ENCODE results near the gene BRSK2.

The BRSK2 gene

GRCh38 chr11:1388763-1389102 lies 1.0 kb upstream of the BRSK2 start:
- H3K4me3 ChIP-seq (ENCODE audit: low read length), result no peak overlapping the region
- peak; percentile 19 for DNase-seq (ENCODE audit: low read depth)
- TF ChIP-seq CTCF (IDR thresholded peaks at IDR 0.05; ENCODE audit: insufficient read depth, low read depth, low read length, missing control alignments), result no peak

- peak; percentile 98 for DNase-seq (ENCODE audit: low read depth)
- peak overlapping the region; percentile 37 for H3K4me3 ChIP-seq (ENCODE audit: low read length)
- no peak for TF ChIP-seq CTCF (IDR thresholded peaks at IDR 0.05; ENCODE audit: insufficient read depth, low read depth, low read length, missing control alignments)
These were observed 417 bp upstream of the BRSK2 start for GRCh38 chr11:1389103-1389931.

GRCh38 chr11:1390569-1391164 lies 933 bp downstream of the BRSK2 start:
- TF ChIP-seq CTCF (IDR thresholded peaks at IDR 0.05; ENCODE audit: insufficient read depth, low read depth, low read length, missing control alignments), result no peak
- H3K4me3 ChIP-seq (ENCODE audit: low read length), result no peak overlapping the region
- no peak for DNase-seq (ENCODE audit: low read depth)

GRCh38 chr11:1391165-1392075 lies 1.7 kb downstream of the BRSK2 start:
- H3K4me3 ChIP-seq (ENCODE audit: low read length), result no peak overlapping the region
- no peak for DNase-seq (ENCODE audit: low read depth)
- no peak for TF ChIP-seq CTCF (IDR thresholded peaks at IDR 0.05; ENCODE audit: insufficient read depth, low read depth, low read length, missing control alignments)

GRCh38 chr11:1392111-1392510 lies 2.4 kb downstream of the BRSK2 start:
- no peak for TF ChIP-seq CTCF (IDR thresholded peaks at IDR 0.05; ENCODE audit: insufficient read depth, low read depth, low read length, missing control alignments)
- no peak for DNase-seq (ENCODE audit: low read depth)
- no peak overlapping the region for H3K4me3 ChIP-seq (ENCODE audit: low read length)

- TF ChIP-seq CTCF (IDR thresholded peaks at IDR 0.05; ENCODE audit: insufficient read depth, low read depth, low read length, missing control alignments), result no peak
- no peak for DNase-seq (ENCODE audit: low read depth)
- H3K4me3 ChIP-seq (ENCODE audit: low read length), result no peak overlapping the region
These were observed 2.8 kb downstream of the BRSK2 start for GRCh38 chr11:1392561-1392960.

All from epithelial cell of esophagus (primary cell).